Measurements from ENCODE around the gene CTXN1.

DNA sequence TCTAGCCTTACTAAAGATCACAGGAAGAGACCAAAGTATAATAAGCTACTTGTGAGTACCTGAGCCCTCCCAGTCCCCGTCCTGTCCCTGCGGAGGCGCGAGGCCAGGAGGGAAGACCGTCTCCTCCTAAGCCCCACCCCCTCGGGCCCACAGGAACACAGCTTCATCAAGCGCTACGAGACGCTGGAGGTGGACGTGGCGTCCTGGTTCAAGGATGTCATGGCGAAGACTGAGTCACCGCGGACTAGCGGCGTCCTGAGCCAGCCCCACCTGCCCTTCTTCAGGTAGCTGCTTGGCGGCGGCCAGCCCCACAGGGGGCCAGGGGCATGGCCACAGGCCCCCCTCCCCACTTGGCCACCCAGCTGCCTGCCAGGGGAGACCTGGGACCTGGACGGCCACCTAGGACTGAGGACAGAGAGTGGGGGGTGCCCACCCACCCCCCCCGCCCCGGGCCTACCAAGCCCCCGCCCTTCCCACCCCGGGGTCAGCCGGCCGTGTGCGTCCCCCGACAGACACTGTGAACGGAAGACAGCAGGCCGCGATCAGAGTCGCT is 13.7 kb downstream of the CTXN1 start:
- TF ChIP-seq, protein P1, sequence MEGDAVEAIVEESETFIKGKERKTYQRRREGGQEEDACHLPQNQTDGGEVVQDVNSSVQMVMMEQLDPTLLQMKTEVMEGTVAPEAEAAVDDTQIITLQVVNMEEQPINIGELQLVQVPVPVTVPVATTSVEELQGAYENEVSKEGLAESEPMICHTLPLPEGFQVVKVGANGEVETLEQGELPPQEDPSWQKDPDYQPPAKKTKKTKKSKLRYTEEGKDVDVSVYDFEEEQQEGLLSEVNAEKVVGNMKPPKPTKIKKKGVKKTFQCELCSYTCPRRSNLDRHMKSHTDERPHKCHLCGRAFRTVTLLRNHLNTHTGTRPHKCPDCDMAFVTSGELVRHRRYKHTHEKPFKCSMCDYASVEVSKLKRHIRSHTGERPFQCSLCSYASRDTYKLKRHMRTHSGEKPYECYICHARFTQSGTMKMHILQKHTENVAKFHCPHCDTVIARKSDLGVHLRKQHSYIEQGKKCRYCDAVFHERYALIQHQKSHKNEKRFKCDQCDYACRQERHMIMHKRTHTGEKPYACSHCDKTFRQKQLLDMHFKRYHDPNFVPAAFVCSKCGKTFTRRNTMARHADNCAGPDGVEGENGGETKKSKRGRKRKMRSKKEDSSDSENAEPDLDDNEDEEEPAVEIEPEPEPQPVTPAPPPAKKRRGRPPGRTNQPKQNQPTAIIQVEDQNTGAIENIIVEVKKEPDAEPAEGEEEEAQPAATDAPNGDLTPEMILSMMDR (tag by site-specific recombination; IDR thresholded peaks at IDR 0.05) = no peak
- TF ChIP-seq ZNF175 (tag by site-specific recombination; IDR thresholded peaks at IDR 0.05) (no peak), ZNF747 (tag by site-specific recombination; IDR thresholded peaks at IDR 0.05) (no peak), ZNF138 (tag by site-specific recombination; IDR thresholded peaks at IDR 0.05; ENCODE audit: borderline replicate concordance) (no peak)
